GM19397 (cell line): ENCODE results near the gene SLFN12.
"Not testable (repeated sequence)": the region's sequence is repeated elsewhere in the genome, so short reads cannot be mapped to it uniquely, and the experiment has no call there.

ENCODE experiments used
- ATAC-seq: cut with Tn5 transposase; IDR thresholded peaks from one replicate; pipeline ENCODE4 v1.9.1; 2021; ENCODE audit warnings: mild to moderate bottlenecking, moderate library complexity; ENCODE audit not compliant: unreplicated experiment

SLFN12 gene

GRCh38 chr17:35432176-35433074 lies at the start of gene SLFN12:
Gene SLFN12 (minus strand): TSS chr17:35432500. CDS start chr17:35423028, 9,472 bp downstream.
- ATAC-seq, result no peak

- ATAC-seq, result no peak
Observed at GRCh38 chr17:35479271-35479670, 47.0 kb upstream of the SLFN12 start.

GRCh38 chr17:35477248-35477647 lies 44.9 kb upstream of the SLFN12 start:
- ATAC-seq, result no peak

- ATAC-seq, result no peak
Observed at GRCh38 chr17:35476283-35476820, 44.1 kb upstream of the SLFN12 start.

GRCh38 chr17:35468475-35468874 lies 36.2 kb upstream of the SLFN12 start:
- no peak for ATAC-seq

- ATAC-seq, result no peak
Observed at GRCh38 chr17:35467824-35468223, 35.5 kb upstream of the SLFN12 start.

- peak; percentile 87 for ATAC-seq
Observed at GRCh38 chr17:35460354-35460851, 28.1 kb upstream of the SLFN12 start.

GRCh38 chr17:35454035-35454434 lies 21.7 kb upstream of the SLFN12 start:
- not testable (repeated sequence) for ATAC-seq

- no peak for ATAC-seq
Observed at GRCh38 chr17:35453171-35453570, 20.9 kb upstream of the SLFN12 start.

GRCh38 chr17:35449371-35449931 lies 17.2 kb upstream of the SLFN12 start:
- no peak for ATAC-seq

GRCh38 chr17:35448899-35449227 lies 16.6 kb upstream of the SLFN12 start:
- ATAC-seq, result no peak

- peak; percentile 74 for ATAC-seq
Observed at GRCh38 chr17:35448214-35448898, 16.1 kb upstream of the SLFN12 start, which contains the start of gene SLFN13. Gene SLFN13 (minus strand): TSS chr17:35448766. CDS start chr17:35445680, 3,086 bp downstream.

GRCh38 chr17:35447499-35447898 lies 15.2 kb upstream of the SLFN12 start:
- no peak for ATAC-seq

GRCh38 chr17:35438433-35438832 lies 6.1 kb upstream of the SLFN12 start:
- no peak for ATAC-seq

- ATAC-seq, result no peak
Observed at GRCh38 chr17:35433075-35433894, 985 bp upstream of the SLFN12 start.

GRCh38 chr17:35429702-35430101 lies 2.6 kb downstream of the SLFN12 start:
- ATAC-seq, result no peak

- ATAC-seq, result no peak
Observed at GRCh38 chr17:35428229-35428628, 4.1 kb downstream of the SLFN12 start.

GRCh38 chr17:35423761-35424160 lies 8.5 kb downstream of the SLFN12 start:
- no peak for ATAC-seq

GRCh38 chr17:35421069-35421468 lies 11.2 kb downstream of the SLFN12 start:
- not testable (repeated sequence) for ATAC-seq

- no peak for ATAC-seq
Observed at GRCh38 chr17:35416659-35417058, 15.6 kb downstream of the SLFN12 start.
